ENCODE results near the gene ERC2. TPM values are rescaled to one million over a fixed set of nuclear protein-coding genes. Genes with fewer than 3 reads are reported as not detected.
"Not testable (repeated sequence)": the region's sequence is repeated elsewhere in the genome, so short reads cannot be mapped to it uniquely, and the experiment has no call there.

The ERC2 gene
- total RNA-seq, result under 1 TPM in 1 of 2 donors, not detected in 1; 0.21 TPM
- 0 reads per million in 2 donors for total RNA-seq

GRCh38 chr3:56468184-56469106, at the start of gene ERC2:
Gene ERC2 (minus strand): TSS chr3:56468467.
- no peaks in the 10 kb centered on the region for H3K4me1 Mint-ChIP-seq
- no peak for ATAC-seq
- DNase-seq, result no peak
- no peak within 1 kb of the TSS for H3K27ac Mint-ChIP-seq
- peaks cover 78% of the 10 kb centered on the region for H3K27me3 Mint-ChIP-seq
- H3K4me3 Mint-ChIP-seq, result peak within 1 kb of the TSS; percentile 46
- no peaks in the 10 kb centered on the region for H3K9me3 ChIP-seq (ENCODE audit: control insufficient read depth, low read length, poor library complexity, severe bottlenecking)
- H3K36me3 Mint-ChIP-seq (ENCODE audit: low read depth), result no peaks in the 10 kb centered on the region

GRCh38 chr3:56502738-56503137, 34.5 kb upstream of the ERC2 start:
- no peak overlapping the region for H3K4me3 Mint-ChIP-seq
- DNase-seq (no peak), ATAC-seq (no peak)
- peaks cover 23% of the 10 kb centered on the region for H3K27me3 Mint-ChIP-seq
- H3K4me1 Mint-ChIP-seq, result no peaks in the 10 kb centered on the region
- no peaks in the 10 kb centered on the region for H3K36me3 Mint-ChIP-seq (ENCODE audit: low read depth)
- no peak overlapping the region for H3K27ac Mint-ChIP-seq
- H3K9me3 ChIP-seq (ENCODE audit: control insufficient read depth, low read length, poor library complexity, severe bottlenecking), result no peaks in the 10 kb centered on the region

DNA sequence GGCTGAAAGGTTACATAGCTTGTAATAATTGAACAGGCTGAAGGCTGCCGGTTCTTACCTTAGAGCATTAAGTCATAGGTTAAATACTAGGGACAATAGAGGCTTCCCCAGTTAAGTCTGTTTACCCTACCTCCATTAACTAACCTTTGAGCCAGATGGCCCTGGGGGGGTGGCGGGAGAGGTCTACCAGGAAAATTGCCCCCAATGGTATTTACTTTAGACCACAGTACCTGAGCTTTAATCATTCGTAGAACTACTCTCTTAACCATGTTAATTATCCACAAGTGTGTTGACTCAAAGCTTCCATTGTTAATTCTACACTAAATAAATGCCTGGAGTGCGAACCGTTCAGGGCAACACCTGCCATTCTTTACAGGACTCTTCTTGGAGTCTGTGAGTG, 28.1 kb upstream of the ERC2 start:
- H3K27ac Mint-ChIP-seq; DNase-seq; H3K4me3 Mint-ChIP-seq; H3K4me1 Mint-ChIP-seq; ATAC-seq; H3K36me3 Mint-ChIP-seq (ENCODE audit: low read depth); H3K9me3 ChIP-seq (ENCODE audit: control insufficient read depth, low read length, poor library complexity, severe bottlenecking): not testable (repeated sequence)
- peaks cover 46% of the 10 kb centered on the region for H3K27me3 Mint-ChIP-seq

- DNase-seq (peak; percentile 29 to 56 (median 36)), ATAC-seq (peak; percentile 100)
- Mint-ChIP-seq H3K36me3 (ENCODE audit: low read depth) (peaks cover 4% of the 10 kb centered on the region), H3K27ac (no peak overlapping the region), H3K27me3 (peaks cover 54% of the 10 kb centered on the region), H3K4me3 (no peak overlapping the region), H3K4me1 (no peaks in the 10 kb centered on the region)
- no peaks in the 10 kb centered on the region for H3K9me3 ChIP-seq (ENCODE audit: control insufficient read depth, low read length, poor library complexity, severe bottlenecking)
Observed at GRCh38 chr3:56494679-56495322, 26.5 kb upstream of the ERC2 start.

DNA sequence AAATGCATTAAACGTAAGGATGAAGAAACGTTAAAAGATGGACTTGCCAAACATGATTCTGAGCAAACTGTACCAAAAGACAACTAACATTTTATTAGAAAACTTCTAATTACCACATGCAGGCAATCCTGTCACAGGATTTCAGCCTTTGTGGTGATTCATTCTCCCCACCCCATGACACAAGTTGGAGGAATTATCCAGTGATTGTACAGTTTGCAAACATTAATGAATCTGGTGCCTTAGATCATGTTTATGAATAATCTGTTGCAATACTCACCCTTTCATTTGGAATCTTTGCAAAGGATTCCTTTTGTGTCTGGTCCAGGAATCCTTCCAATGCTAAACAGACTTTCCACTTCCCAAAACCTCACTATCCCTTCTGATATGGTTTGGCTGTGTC, 23.3 kb upstream of the ERC2 start:
- H3K4me3 Mint-ChIP-seq, result no peak overlapping the region
- DNase-seq (no peak), ATAC-seq (no peak)
- no peaks in the 10 kb centered on the region for H3K4me1 Mint-ChIP-seq
- H3K9me3 ChIP-seq (ENCODE audit: control insufficient read depth, low read length, poor library complexity, severe bottlenecking), result no peaks in the 10 kb centered on the region
- no peak overlapping the region for H3K27ac Mint-ChIP-seq
- H3K27me3 Mint-ChIP-seq, result peaks cover 61% of the 10 kb centered on the region
- peaks cover 4% of the 10 kb centered on the region for H3K36me3 Mint-ChIP-seq (ENCODE audit: low read depth)

DNA sequence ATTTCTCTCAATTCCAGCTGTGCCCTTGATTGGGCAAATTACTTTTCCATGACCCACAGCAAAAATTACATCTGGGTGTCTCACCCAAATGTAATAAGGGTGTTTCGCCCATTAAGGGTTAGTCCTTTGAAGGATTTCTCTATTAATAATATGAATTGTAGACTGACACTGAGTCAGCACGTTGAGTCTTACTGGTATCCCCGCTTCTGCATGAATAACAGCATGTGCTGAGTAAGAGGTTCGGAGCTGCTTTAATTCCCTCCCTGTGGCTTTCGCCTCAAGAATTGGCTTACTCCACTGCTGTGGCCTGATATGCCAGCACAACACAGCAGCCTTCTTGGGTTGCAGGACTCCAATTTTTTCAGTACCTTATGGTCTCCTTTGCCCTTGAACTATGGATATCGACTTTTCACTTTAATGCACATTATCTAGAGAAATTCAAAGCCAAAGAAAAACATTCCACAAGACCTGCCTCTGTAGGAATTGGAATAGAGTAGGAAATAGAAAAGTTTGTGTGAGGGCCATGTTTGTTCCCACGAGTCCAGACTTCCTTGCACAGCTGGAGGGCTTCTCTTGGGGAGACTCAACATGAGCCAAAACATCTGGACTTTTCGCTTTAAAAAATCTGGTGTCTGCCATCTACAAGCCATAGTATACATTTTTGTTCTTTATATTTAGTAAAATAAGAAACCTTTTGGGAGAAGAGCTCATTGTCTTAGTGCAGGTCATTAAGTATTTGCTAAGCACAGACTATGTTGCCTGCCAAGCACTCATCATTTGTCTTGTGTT, 20.7 kb upstream of the ERC2 start:
- H3K9me3 ChIP-seq (ENCODE audit: control insufficient read depth, low read length, poor library complexity, severe bottlenecking), result no peaks in the 10 kb centered on the region
- Mint-ChIP-seq H3K27me3 (peaks cover 52% of the 10 kb centered on the region), H3K27ac (no peak overlapping the region), H3K36me3 (ENCODE audit: low read depth) (peaks cover 4% of the 10 kb centered on the region), H3K4me3 (no peak overlapping the region), H3K4me1 (no peaks in the 10 kb centered on the region)
- DNase-seq (no peak), ATAC-seq (no peak)

GRCh38 chr3:56484525-56485032, 16.3 kb upstream of the ERC2 start:
- no peak overlapping the region for H3K27ac Mint-ChIP-seq
- peaks cover 32% of the 10 kb centered on the region for H3K27me3 Mint-ChIP-seq
- DNase-seq (no peak), ATAC-seq (no peak)
- H3K4me3 Mint-ChIP-seq, result no peak overlapping the region
- no peaks in the 10 kb centered on the region for H3K9me3 ChIP-seq (ENCODE audit: control insufficient read depth, low read length, poor library complexity, severe bottlenecking)
- H3K4me1 Mint-ChIP-seq, result no peaks in the 10 kb centered on the region
- H3K36me3 Mint-ChIP-seq (ENCODE audit: low read depth), result no peaks in the 10 kb centered on the region

DNA sequence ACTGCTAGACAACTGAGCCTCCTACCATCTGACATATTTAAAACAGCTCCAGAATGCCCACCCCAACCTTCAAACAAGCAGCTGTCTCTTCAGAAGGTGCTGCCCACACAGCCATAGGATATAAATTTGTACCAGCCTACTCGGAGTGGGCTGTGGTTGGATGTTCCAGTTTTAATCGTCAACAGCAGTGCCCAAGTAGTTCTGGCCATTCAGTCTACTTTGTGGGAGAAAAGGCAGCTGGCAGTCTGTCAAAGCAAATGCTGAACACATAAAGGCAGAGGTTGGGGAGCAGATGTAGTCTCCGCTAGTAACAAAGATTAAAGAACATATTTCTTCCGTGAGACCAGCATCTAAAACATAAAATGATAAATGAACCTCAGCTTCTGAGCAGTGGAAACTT, 15.9 kb upstream of the ERC2 start:
- DNase-seq, result no peak
- ATAC-seq, result no peak
- Mint-ChIP-seq H3K27me3 (peaks cover 28% of the 10 kb centered on the region), H3K4me1 (no peaks in the 10 kb centered on the region), H3K27ac (no peak overlapping the region), H3K36me3 (ENCODE audit: low read depth) (no peaks in the 10 kb centered on the region), H3K4me3 (no peak overlapping the region)
- H3K9me3 ChIP-seq (ENCODE audit: control insufficient read depth, low read length, poor library complexity, severe bottlenecking), result no peaks in the 10 kb centered on the region

DNA sequence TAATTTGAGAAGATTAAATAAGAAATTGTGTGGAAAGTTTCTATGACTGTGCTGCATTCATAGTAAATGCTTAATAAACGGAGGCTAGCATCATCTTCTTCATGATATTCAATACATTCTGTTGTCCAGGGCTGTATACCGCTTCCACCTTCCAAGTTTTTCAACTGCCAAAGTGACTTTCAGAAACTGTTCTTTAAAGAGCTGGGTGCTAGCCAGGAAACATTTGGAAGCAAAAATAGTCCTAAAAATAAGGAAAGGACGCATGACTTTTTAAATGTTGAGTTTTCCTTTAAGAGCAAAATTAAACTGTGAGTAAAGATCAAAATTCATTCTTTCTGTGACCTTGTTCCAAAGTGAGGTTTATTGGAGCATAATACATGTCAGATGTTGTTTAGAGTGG, 9.4 kb upstream of the ERC2 start:
- Mint-ChIP-seq H3K4me3 (no peak overlapping the region), H3K27ac (no peak overlapping the region), H3K27me3 (peaks cover 41% of the 10 kb centered on the region), H3K4me1 (no peaks in the 10 kb centered on the region), H3K36me3 (ENCODE audit: low read depth) (no peaks in the 10 kb centered on the region)
- no peak for DNase-seq
- no peak for ATAC-seq
- H3K9me3 ChIP-seq (ENCODE audit: control insufficient read depth, low read length, poor library complexity, severe bottlenecking), result no peaks in the 10 kb centered on the region

DNA sequence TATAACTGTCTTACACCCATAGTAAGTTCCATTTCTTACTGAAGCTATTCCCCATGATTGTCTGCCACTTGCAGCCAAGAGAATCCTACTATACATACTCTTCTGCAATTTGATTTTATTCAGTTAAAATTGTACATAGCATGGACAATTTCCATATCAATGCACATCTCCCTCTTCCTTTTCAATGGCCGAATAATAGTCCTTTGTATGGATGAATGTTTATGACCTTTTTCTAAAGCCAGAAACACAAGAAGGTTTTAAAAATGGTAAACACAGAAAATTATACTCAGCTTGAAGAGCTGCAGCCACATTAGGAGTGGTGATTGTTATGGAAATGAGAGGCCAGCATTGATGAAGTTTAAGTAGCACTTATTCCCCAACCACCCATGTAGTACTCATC, 8.5 kb upstream of the ERC2 start:
- Mint-ChIP-seq H3K27ac (no peak overlapping the region), H3K27me3 (peaks cover 50% of the 10 kb centered on the region), H3K4me1 (no peaks in the 10 kb centered on the region), H3K4me3 (no peak overlapping the region), H3K36me3 (ENCODE audit: low read depth) (no peaks in the 10 kb centered on the region)
- DNase-seq (no peak), ATAC-seq (no peak)
- no peaks in the 10 kb centered on the region for H3K9me3 ChIP-seq (ENCODE audit: control insufficient read depth, low read length, poor library complexity, severe bottlenecking)

DNA sequence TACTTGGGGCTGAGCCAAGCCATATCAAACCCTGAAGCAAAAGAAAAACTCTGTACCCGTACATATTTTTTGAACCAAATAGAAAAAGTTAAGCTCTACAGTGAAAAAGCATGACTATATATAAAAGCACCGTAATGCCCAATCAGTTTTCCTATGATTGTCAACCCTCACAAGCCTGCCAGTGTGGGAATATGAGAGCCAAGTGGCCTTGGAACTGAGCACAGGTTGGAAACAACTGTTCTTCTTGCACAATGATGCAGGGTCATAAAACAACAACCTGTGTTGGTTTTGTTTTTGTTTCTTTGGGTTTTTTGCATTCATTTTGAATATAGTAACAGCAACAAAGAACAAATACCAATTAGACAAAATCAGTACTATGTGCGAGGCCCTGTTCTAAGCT, 3.5 kb upstream of the ERC2 start:
- H3K9me3 ChIP-seq (ENCODE audit: control insufficient read depth, low read length, poor library complexity, severe bottlenecking), result no peaks in the 10 kb centered on the region
- Mint-ChIP-seq H3K4me3 (no peak overlapping the region), H3K4me1 (no peaks in the 10 kb centered on the region), H3K27me3 (peaks cover 66% of the 10 kb centered on the region), H3K36me3 (ENCODE audit: low read depth) (no peaks in the 10 kb centered on the region), H3K27ac (no peak overlapping the region)
- no peak for ATAC-seq
- no peak for DNase-seq

- Mint-ChIP-seq H3K36me3 (ENCODE audit: low read depth) (no peaks in the 10 kb centered on the region), H3K27me3 (peaks cover 76% of the 10 kb centered on the region), H3K4me3 (no peak overlapping the region), H3K4me1 (no peaks in the 10 kb centered on the region), H3K27ac (no peak overlapping the region)
- H3K9me3 ChIP-seq (ENCODE audit: control insufficient read depth, low read length, poor library complexity, severe bottlenecking), result no peaks in the 10 kb centered on the region
- DNase-seq (no peak), ATAC-seq (no peak)
Observed at GRCh38 chr3:56469141-56469540, 874 bp upstream of the ERC2 start.

DNA sequence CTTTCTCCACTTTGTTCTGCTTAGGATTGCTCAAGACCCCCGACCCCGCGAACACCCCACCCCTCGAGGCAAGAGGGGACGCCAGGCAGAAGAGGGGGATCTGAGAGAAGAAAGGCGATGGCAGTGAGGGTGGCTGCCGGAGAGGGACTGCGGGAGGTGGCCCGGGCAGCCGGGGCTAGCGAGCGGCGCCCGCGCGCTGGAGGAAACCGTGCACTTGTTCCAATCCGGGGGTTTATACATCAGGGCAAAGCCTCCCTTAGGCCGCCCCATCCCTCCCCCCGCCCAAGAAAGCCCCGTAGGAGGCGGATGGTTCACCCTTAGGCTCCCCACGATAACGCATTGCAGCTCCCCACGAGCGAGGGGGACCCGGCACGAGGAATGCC, 475 bp downstream of the ERC2 start:
- Mint-ChIP-seq H3K27me3 (peaks cover 81% of the 10 kb centered on the region), H3K27ac (no peak overlapping the region), H3K4me1 (no peaks in the 10 kb centered on the region), H3K4me3 (peak overlapping the region; percentile 46), H3K36me3 (ENCODE audit: low read depth) (no peaks in the 10 kb centered on the region)
- DNase-seq (no peak), ATAC-seq (no peak)
- H3K9me3 ChIP-seq (ENCODE audit: control insufficient read depth, low read length, poor library complexity, severe bottlenecking), result no peaks in the 10 kb centered on the region

All from T-helper 17 cell (primary cell).